Prostate gland (tissue), 2 donors: Measurements from ENCODE around the gene NYAP2.

Source experiments
- POLR2AphosphoS5 ChIP-seq: sonication (generic); formaldehyde crosslinking; IDR thresholded peaks from one replicate; pipeline ENCODE4 v1.6.1; 2017; ENCODE audit warnings: antibody characterized with exemption
- TF ChIP-seq, protein P1 (sequence below), 4 experiments: fragments of 200-600 bp in 2 of 4; fragments of 450-650 bp in 2 of 4; sonication (generic) in 2 of 4; IDR thresholded peaks; 1 replicate in 3 of 4; 2 replicates in 1 of 4; pipeline ENCODE4 v1.5.1; 2016 to 2019; ENCODE audit warnings: antibody characterized with exemption in 4 of 4, mild to moderate bottlenecking in 2 of 4, moderate library complexity in 2 of 4

- no peak for TF ChIP-seq POLR2AphosphoS5
- TF ChIP-seq, protein P1, sequence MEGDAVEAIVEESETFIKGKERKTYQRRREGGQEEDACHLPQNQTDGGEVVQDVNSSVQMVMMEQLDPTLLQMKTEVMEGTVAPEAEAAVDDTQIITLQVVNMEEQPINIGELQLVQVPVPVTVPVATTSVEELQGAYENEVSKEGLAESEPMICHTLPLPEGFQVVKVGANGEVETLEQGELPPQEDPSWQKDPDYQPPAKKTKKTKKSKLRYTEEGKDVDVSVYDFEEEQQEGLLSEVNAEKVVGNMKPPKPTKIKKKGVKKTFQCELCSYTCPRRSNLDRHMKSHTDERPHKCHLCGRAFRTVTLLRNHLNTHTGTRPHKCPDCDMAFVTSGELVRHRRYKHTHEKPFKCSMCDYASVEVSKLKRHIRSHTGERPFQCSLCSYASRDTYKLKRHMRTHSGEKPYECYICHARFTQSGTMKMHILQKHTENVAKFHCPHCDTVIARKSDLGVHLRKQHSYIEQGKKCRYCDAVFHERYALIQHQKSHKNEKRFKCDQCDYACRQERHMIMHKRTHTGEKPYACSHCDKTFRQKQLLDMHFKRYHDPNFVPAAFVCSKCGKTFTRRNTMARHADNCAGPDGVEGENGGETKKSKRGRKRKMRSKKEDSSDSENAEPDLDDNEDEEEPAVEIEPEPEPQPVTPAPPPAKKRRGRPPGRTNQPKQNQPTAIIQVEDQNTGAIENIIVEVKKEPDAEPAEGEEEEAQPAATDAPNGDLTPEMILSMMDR (IDR thresholded peaks at IDR 0.05), result no peak
Observed at GRCh38 chr2:225510796-225511195, 111.3 kb downstream of the NYAP2 start.
